ENCODE data around the gene PRLR. TPM values are rescaled to one million over a fixed set of nuclear protein-coding genes. Genes with fewer than 3 reads are reported as not detected.

The PRLR gene
- total RNA-seq, 1 experiment from 2014 or later, result 2.5 TPM

GRCh38 chr5:35001842-35002241 lies 228.4 kb downstream of the PRLR start:
- Histone ChIP-seq H3K23ac (ENCODE audit: insufficient read length, low read depth, low read length) (no peak overlapping the region), H3K9ac (ENCODE audit: extremely low read depth, insufficient read length, low read length) (no peak overlapping the region), H3K27ac (ENCODE audit: insufficient read length, low read depth, low read length) (no peak overlapping the region), H3K18ac (ENCODE audit: insufficient read length, low read depth, low read length) (no peak overlapping the region), H2AK5ac (ENCODE audit: insufficient read length, low read length) (no peak overlapping the region), H4K20me1 (ENCODE audit: control insufficient read depth, insufficient read depth, insufficient read length) (no peaks in the 10 kb centered on the region), H4K5ac (ENCODE audit: insufficient read length, low read depth, low read length) (no peak overlapping the region), H2BK120ac (ENCODE audit: low read depth, low read length, poor library complexity, severe bottlenecking) (no peak overlapping the region), H2BK5ac (ENCODE audit: insufficient read length, low read length) (no peak overlapping the region), H2BK15ac (ENCODE audit: low read depth, low read length) (no peak overlapping the region), H3K4me2 (ENCODE audit: insufficient read depth, insufficient read length, low read length) (no peak overlapping the region), H3K56ac (ENCODE audit: insufficient read length, low read depth, low read length) (no peak overlapping the region), H3K23me2 (ENCODE audit: insufficient read length, low read depth, low read length, poor library complexity, severe bottlenecking) (no peaks in the 10 kb centered on the region), H3K4ac (ENCODE audit: low read depth, low read length) (no peak overlapping the region), H3T11ph (ENCODE audit: low read length) (no peak overlapping the region), H3K9me3 (ENCODE audit: control insufficient read depth, low read depth, low read length) (no peaks in the 10 kb centered on the region), H4K8ac (replicated peaks; ENCODE audit: insufficient read length, low read depth, low read length) (no peak overlapping the region), H3K79me1 (ENCODE audit: insufficient read depth, low read depth, low read length, poor library complexity, severe bottlenecking) (no peaks in the 10 kb centered on the region), H3K27me3 (ENCODE audit: insufficient read depth, low read length) (no peaks in the 10 kb centered on the region), H2BK12ac (ENCODE audit: insufficient read length, low read depth, low read length) (no peak overlapping the region), H3K79me2 (ENCODE audit: insufficient read depth, low read length) (no peaks in the 10 kb centered on the region), H2AFZ (ENCODE audit: low read length) (no peak overlapping the region), H4K91ac (ENCODE audit: insufficient read length, low read depth, low read length) (no peak overlapping the region), H3K4me1 (ENCODE audit: insufficient read depth, low read length) (no peaks in the 10 kb centered on the region), H3K14ac (ENCODE audit: insufficient read depth, low read length) (no peak overlapping the region), H2BK20ac (ENCODE audit: low read depth, low read length, poor library complexity, severe bottlenecking) (no peak overlapping the region)
- Mint-ChIP-seq H3K27me3 (ENCODE audit: low read depth) (peaks cover 12% of the 10 kb centered on the region; the same call in 1 of the 2 replicates), H3K4me1 (peaks cover 8 to 18% of the 10 kb centered on the region in 2 experiments), H3K9me3 (peaks cover 0 to 2% of the 10 kb centered on the region in 2 experiments; a peak in 2 of 5 replicates), H3K27ac (no peak overlapping the region), H3K4me3 (no peak overlapping the region), H3K36me3 (ENCODE audit: insufficient read depth in 1 of 3, low read depth in 3 of 3) (no peaks in the 10 kb centered on the region)
- DNase-seq, result no peak
- TF ChIP-seq, protein P1, sequence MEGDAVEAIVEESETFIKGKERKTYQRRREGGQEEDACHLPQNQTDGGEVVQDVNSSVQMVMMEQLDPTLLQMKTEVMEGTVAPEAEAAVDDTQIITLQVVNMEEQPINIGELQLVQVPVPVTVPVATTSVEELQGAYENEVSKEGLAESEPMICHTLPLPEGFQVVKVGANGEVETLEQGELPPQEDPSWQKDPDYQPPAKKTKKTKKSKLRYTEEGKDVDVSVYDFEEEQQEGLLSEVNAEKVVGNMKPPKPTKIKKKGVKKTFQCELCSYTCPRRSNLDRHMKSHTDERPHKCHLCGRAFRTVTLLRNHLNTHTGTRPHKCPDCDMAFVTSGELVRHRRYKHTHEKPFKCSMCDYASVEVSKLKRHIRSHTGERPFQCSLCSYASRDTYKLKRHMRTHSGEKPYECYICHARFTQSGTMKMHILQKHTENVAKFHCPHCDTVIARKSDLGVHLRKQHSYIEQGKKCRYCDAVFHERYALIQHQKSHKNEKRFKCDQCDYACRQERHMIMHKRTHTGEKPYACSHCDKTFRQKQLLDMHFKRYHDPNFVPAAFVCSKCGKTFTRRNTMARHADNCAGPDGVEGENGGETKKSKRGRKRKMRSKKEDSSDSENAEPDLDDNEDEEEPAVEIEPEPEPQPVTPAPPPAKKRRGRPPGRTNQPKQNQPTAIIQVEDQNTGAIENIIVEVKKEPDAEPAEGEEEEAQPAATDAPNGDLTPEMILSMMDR (conservative IDR thresholded peaks at IDR 0.05), result no peak
- WGBS (ENCODE audit: extremely low coverage, insufficient read length, low lambda C conversion rate), result no CpG with 5 or more reads among the region's 3 CpGs

Other genes with a start within 250 kb of the PRLR start
- not detected in 2 replicates for gene AGXT2, start 182.5 kb downstream of the PRLR start, total RNA-seq (2021)